Measurements from ENCODE around the gene RRM2.

RRM2 gene

DNA sequence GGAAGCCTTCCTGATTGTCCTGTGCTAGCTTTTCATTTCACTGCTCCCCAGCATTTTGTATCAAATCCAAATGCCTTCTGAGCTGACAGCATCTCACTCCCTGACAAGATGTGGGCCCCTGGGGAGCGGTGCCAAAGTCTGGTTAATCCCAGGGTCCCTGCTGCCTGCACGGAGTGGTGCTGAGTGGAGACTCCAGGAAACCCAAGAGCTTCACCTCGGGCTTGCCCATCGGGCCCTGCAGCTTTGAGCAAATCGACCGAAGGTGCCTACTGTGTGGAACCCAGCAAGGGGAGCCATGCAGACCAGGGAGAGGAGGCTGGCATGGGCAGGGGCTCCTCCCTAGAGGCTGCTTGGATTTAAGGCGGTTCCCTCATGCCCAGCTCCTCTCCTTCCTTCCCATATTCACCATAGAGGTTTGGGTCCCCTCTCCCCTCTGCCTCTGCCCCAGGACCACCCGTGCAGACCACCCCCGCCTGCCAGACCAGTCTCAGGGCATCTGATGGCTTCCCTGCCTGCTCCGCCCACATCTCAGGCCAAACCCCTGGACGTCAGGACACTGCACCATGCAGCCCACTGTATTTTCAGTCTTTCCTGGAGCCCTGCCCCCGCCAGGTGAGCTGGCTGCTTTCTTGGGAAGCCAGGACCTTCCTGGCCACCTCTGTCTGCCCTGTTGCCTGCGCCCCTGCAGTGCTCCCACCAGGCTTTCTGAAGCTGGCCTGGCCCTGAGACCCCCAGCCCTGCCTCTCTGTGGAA, 37.8 kb downstream of the RRM2 start:
- DNase-seq: no peak

DNA sequence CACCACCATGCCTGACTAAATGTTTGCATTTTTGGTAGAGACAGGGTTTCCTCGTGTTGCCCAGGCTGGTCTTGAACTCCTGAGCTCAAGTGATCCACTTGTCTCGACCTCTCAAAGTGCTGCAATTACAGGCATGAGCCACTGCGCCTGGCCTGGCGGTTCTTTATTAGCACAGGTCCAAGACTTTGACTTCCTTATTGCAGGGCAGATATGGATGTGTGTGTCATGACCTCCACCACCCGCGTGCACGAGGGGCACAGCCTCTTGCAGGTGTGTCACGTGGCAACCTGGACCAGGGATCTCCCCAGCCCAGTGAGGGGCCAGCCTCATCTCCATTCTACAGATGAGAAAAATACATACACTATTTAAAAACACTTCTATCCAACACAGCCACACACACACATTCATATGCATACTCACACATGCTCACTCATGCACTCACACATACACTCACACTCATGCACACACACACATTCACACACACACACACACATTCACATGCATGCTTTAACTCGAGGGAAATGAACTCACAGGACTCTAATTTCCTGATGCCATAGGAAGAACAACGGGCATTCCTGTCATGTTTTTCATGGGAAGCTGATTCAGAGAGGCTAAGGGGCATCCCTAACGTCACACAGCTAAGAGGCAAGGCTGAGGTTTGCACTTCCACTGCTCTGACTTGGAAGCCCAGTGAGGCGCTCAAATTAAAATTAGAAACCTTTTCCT, 38.8 kb downstream of the RRM2 start:
- no peak for DNase-seq

DNA sequence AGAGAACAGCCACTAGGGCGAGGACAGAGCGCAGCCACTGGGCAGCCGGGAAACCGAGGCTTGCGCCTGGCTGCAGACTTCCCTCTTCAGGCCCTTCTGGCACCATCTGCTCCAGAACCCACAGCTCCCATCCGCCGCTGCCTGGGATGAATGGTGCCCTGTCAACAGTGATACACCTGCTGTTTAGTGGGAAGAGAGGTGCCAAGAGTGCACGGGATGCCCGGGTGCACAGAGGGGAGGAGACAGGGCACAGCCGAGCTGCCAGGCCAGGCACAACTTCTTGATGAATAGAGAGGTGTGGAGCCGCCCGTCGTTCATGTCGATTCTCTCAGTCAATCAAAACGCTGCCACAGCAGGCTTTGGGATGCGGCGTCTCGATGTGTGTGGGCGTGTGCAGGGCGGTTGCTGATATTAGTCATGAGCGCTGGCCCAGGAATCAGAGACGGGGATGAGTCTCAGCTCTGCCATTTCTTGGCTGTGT, 39.5 kb downstream of the RRM2 start:
- DNase-seq: no peak

DNA sequence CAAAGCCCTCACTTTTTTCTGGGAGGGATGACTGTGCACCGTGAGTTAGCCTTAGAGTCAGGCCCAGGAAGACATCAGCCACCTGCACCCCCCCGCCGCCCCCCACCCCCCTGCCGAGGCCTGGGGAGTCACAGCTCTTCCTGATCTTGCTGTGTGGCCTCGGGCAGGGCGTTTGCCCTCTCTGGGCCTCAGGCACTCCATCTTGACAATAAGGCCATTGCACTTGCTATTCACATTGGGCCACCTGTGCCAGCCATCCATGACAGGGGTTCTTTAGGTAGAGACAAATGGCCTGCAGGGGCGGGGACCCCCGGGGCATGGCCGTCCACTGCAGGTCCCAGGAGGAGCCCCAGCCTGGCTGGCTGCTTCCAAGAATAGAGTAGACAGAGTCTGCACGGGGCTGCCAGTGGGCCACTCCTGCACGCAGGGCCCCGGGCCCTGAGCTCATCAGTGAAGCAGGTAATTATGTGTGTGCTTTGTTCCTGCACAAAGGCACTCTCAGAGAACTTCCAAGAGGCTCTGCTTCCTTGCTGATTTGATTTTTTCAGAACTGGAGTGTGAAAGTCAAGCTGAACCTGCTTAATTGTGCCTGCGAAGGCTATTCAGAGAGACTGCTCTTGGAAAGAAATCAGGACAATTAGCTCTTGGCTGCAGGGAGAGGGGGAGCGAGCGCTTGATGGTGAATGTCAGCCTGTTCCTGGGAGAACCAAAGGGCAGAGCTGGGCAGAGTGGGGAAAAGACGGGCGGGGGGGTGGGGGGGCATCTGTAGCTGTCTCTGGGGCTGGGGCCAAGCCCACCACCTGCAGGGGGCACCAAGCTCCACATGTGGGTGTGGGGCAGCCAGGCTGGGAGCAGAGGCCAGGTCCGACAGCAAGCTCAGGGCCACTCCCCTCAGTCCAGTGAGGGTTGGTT, 40.3 kb downstream of the RRM2 start:
- DNase-seq: no peak

DNA sequence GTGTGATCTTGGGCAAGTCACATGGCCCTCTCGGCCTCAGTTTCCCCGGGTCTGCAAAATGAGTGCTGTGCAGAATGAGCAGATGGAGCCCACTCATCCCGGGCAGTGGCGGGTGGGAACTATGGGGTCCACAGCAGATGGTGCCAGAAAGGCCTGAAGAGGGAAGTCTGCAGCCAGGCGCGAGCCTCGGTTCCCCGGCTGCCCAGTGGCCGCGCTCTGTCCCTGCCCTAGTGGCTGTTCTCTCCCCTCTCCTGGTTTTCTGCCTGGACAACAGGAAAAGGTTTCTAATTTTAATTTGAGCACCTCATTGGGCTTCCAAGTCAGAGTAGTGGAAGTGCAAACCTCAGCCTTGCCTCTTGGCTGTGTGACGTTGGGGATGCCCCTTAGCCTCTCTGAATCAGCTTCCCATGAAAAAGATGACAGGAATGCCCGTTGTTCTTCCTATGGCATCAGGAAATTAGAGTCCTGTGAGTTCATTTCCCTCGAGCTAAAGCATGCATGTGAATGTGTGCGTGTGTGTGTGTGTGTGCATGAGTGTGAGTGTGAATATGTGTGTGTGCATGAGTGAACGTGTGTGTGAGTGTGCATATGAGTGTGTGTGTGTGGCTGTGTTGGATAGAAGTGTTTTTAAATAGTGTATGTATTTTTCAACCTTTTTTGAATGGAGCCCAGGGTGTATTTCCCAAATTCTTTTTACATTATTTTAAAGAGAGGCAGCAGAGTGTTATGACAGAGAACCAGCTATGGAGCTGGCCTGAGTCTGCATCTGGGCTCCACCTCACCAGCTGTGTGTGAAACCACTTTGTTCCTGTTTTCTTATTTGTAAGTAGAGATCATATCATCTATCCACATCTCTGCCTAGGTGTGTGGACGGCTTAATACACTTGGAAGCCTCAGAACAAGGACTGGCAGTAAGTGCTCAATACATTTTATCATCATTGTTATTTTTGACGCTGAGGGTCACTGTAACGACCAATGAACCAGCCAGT, 41.3 kb downstream of the RRM2 start:
- DNase-seq: no peak

DNA sequence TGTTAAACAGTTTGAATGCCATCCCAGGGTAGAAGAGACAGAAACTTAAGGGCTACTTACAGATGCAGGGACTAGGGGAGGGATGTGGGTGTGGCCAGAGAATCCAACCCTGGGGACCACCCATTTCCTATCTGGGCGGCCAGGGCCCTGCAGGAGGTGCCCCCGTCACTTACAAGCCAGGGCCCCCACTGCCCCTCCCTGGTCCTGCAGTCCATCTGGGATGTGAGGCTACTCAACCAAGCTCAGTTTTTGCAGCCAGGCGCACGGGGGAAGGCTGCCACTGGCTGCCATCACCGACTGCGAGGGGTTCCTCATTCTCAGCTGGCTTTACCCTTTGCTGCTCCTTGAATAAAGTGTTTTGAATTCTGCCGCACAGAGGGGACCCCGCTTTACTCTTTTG, 42.1 kb downstream of the RRM2 start:
- no peak for DNase-seq

DNA sequence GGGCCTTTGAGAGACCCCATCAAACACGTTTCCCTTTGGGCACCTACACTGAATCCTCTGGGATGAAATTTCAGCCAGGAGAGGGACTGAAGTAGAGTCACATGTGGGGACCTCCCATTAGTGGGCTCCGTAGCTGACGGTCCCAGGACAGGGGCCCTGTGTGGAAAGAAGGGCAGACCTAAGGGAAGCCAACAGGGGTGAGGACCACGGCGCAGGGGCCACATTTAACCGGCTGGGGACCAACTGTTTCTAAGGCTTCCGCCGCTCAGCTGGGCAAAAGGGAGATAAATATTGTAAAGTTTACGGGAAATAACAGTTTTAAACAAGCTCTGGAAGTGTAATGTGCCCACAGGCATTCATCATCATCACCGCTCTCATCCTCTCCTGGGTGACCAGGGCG, 42.7 kb downstream of the RRM2 start:
- DNase-seq: no peak

DNA sequence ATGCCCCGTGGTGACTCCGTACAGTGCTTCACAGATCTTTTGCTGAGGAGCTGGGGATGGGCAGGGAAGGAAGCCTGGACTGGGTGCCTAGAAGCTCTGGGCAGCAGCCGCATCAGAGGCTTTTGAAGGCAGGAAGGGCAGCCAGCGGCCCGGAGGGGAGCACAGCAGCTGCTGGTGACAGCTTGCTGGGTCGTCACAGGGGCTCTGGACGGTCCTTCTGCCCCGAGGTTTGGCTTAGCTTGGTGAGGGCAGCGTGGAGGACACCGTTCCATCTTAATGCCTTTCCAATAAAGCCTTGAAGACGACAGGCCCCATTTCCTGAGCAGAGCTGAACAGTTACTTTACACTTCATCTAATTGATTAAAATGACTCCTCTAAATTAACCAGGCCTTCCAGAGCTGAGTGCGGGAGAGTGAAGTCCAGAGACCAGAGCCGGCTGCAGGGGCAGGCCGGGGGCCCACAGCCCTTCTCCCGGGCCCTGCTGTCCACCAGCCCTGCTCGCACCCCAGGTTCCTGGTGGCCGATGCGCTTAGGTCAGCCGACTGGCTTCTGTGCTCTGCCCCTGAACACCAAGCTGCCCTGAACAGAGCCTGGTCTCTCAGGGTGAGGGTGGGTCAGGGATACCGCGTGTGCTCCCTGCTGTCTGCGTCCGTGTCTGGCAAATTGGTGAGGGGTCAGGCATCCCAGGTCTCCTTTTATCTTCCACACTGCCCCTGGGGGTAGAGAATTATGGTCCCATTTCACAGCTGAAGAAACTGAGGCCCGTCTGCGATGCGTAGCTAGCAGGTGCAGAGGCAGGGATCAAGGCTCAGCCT, 43.5 kb downstream of the RRM2 start:
- no peak for DNase-seq

DNA sequence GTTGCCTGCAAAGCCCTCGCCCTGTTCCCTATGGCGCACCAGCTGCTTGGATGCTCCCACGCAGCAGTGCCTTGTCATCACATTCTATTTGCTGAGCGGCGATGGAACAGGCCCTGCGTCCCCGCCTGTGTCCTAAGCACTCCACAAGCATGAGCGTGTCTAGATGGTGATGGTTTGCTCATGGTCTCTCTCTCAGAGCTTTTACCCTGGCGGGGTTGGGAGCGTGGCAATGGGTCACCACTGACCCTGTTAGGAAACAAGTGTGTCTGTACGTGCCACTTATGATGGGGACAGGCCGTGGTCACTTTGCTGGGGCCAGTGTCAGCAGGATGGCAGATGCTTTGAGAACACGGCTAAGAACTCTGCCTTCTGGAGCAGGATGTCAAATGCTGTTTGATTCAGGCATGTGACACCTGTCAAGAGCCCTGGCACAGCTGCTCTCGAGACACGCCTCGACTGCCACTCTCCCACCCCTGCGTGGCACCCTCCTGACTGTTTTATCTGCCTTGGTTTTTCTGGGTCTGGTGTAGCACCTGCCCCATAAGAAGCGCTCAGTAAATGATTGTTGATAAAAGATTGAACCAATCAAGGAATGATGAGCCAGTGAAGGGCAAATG, 44.2 kb downstream of the RRM2 start:
- no peak for DNase-seq

DNA sequence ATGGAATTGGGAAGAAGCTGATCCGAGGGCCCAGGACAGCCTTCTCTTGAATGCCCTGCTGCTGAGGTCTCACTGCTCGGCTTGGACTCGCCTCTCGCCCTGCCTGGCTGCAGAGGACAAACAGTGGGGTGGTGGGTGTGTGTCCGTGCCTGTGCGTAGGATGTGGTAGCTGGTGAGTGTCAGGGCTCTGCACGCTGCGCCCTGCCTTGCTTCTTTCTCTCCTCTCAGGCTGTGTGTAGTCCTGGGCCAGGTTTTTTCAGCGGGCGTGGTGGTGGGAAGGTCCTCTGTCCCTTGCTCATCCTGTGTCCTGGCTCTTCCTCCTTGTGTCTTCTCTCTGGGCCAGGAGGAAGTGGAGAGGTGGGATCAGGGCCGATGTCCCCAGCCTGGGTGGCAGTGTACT, 44.8 kb downstream of the RRM2 start:
- no peak for DNase-seq

DNA sequence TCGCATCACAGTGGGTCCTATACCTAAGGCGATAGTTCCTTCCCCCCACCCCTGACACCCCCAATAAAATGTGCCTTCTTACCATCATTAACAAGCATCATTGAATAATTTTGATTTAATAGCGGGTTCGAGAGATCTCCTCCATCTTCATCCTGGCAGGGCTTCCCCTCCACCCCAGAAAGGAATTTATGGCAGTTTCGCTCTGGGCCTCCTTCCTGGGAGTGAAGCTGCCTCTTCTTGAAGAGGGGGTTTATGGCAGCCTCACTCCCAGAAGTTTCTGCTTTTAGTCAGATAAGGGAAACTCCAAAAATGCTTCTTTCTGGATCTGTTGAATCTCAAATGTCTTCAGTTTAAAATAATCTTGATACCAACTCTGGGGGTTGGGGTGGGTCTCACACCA, 45.7 kb downstream of the RRM2 start:
- DNase-seq: no peak

DNA sequence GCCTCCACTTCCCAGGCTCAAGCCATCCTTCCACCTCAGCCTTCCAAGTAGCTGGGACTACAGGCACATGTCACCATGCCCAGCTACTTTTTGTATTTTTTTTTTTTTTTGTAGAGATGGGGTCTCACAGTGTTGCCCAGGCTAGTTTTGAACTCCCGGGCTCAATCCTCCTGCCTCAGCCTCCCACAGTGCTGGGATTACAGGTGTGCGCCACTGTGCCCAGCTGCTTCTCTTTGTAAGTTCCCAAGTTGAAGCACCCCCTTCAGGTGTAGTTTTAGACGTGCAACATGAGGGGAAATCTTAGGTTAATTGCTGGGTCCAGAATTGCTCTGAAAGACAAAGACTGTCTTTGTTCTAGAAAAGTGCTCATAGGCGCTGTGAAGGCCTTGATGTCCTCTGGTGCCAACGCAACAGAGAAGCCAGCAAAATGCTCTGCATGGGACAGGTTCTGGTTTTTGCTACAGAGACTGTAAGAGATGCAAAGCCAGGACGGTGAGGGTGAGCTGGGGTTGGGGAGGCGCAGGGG, 46.6 kb downstream of the RRM2 start:
- no peak for DNase-seq

DNA sequence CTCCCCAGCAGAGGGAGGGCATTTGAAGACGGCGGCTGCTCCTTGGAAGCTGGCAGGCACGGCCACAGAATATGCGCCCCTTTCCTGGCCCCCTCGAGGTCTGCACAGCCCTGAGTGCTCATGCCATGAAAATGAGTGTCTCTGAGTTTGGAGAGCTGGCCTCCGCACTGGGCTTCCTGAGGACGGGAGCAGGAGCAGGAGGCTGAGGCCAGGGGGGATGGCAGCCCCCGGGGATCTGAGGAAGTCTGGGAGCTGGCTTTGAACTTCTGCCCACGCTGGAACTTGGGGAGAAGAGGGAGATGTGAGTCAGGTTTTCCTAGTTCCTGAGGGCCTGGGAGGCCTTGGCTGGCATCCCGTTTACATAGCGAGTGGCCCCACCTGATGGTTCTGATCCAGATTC, 47.0 kb downstream of the RRM2 start:
- no peak for DNase-seq

DNA sequence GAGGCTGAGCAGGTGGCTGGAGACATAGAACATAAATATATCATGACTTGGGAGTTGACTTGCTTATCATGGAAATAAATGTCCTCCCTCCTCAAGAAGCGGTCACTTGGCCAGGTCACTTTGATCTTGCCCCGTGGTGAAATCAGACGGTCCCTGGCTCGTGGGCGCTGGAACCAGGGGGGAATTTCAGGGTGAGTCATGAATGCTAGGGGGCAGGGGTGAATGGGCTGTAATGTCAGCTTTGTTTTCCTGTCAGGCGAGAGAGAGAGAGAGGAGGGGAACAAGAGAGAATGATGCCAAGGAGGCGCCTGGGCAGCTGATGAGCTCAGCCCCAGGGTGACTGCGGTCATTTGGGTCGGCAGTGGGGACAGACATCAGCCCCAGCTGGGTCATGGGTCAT, 47.7 kb downstream of the RRM2 start:
- no peak for DNase-seq

DNA sequence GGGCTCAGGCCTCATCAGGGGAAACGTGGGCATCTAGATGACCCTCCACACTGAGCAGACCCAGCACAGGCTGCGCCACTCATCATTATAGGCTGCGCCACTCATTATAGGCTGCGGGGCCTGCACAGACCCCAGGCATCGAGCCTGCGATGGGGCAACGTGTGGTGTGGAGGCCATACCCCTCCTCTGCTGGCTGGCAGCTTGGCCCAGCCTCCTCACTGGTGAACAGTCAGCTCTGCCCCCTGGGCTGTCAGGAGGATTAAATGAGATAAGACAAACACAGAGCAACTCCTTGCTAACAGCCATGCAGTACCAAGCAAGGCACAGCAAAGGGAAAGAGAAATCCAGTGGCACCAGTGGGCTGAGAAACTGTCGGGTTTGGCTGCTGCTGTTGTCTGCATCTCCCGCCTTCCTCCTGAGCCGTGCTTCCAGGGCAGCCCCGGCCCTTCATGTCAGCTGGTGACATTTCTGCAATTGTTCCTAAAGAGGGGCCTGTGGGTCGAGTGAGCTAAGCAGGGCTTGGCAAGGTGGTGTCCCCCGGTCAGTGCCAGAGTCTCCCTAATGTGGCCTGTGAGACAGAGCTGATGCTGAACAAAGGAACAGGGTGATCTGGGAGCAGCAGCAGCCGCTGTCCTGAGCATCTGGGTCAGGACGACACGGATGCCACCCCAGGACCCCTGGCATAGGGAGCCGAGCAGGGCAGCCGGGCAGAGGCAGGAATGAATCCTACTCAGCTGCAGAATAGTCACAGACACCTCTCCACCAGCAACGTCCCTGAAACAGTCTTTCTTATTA, 48.7 kb downstream of the RRM2 start:
- DNase-seq: no peak

DNA sequence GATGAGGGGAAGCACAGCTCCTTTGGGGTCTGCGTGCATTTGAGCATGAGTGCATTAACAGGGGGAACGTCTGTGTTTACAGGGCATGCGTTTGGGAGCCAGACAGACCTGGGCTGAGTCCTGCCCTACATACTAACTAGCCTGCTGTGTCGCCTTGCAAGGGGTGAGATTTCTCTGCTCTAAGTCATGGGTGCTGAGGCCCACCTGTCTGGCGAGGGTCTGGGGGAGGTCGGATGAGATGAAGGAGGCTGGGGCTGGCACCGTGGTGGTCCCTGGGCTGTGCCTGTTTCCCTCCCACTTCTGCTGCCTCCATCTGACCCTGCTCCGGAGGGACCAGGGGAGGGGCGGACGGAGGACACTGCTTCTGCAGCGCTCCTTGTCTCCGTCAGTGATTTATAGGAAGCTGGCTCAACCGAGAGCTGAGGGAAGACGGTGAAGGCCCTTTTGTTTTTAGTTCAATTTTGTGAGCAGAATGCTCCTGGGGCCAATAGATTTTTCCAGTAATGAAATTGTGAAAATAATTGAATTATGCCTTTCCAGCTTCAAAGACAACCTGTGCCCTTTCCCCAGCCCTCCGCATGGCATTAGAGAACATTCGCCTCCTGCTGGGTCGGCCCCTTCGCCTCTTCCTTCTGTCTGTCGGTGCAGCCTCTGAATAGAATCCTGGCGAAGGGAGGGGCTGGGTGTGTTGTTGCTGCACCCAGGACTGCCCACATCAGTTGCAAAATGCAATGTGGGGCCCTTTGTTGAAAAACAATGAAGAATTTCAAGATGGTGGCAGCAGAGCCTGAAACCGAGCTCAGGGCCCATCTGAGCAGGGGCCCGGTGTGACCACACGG, 49.7 kb downstream of the RRM2 start:
- DNase-seq: no peak

DNA sequence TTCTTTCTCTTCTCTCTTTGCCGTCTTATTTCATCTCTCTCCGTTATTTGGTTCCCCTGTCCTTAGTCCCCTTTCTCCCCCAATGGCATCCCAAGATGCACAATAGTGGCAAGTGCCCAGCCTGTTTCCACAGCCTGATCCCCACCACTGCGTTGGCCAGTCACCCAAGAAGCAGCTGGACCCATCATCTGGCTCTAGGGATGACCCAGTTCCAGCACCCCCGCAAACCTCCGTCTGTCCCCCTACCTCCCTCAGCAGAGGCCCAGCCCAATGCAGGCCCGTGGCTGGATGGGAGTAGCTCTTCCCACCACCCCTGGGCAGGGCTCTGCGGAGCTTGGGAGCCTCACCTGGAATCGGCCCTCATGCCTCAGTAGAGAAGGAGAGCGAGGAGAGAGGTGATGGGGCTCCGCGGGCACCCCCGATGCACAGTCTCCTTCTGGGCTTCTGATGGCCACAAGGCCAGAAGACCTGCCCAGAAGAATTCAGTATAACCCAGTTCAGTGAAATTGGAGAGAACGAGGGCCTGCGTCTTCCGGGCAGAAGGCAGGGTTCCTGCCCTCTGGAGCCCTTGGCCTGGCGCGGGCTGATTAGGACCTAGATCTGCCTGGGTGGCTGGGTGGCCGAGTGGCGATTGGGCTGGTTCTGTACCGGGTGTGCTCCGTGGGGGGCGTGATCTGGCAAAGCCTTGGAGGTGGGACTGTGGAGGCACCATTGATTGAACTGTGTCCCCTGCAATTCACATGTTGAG, 50.9 kb downstream of the RRM2 start:
- DNase-seq: no peak

DNA sequence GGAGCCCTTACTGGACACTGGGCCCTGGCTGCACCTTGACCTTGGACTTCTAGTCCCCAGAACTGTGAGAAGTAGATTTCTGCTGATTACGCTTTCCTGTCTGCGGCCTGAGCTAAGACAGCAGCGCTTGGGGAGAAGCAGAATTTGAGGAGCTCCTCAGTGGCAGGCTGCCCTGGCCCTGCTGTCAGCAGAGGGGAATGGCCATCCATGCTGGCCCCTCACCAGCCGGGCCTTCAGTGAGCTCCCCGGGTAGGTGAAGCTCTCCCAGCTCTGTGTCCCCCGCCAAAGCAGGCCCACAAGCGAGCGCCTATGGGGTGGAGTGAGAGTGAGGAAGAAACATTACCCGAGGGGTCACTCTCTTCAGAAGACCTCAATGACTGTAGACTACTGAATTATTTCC, 51.6 kb downstream of the RRM2 start:
- DNase-seq: no peak
